IPS DF 19.7 (cell line): Measurements from ENCODE around the gene PRAMEF4.
"Not testable (repeated sequence)": the region's sequence is repeated elsewhere in the genome, so short reads cannot be mapped to it uniquely, and the experiment has no call there.

Source experiments
- DNase-seq: peaks from one replicate; pipeline ENCODE4 v3.0.0-alpha.2; 2013; ENCODE audit warnings: low read depth, low spot score

PRAMEF4 gene

GRCh38 chr1:12886101-12886500, at the start of gene PRAMEF4:
Gene PRAMEF4 (minus strand): TSS chr1:12886201. CDS start chr1:12883394, 2,807 bp downstream.
- not testable (repeated sequence) for DNase-seq

DNA sequence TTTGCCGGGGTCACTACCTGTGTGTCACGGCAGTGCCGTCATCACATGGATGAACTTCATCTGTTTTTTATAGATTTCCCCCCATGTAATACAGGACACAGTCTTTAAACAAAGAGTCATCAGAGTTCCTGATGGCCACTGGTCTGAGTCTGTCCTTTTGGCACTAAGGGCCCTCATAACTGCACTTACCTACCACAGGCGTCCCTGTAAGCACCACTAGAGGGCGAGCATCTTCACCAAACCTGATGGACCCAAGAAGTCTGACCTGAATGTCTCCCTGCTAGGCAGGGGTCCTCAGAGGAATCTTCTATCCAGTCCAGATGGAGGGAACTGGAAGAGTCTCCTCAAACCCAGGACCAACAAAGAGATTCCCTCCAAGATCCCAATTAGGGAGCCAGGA, 38.4 kb upstream of the PRAMEF4 start:
- DNase-seq, result not testable (repeated sequence)

DNA sequence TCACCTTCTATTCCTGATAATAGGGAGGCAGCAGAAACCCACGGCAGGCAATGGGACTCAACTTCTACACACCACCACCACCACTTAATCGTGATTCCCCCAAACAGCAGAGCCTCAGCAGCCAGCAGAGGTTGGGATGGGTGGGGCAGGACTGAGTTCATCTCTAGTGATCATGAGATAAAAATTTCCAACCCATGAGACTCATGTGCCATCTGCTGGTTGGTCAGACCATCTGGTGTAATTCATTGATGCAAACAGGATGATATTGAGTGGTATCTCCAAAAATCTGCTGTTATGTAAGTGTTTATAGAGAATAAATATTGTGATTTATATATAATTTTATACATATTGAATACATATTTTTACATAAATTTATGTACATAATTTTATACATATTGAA, 35.7 kb upstream of the PRAMEF4 start:
- DNase-seq, result not testable (repeated sequence)

- DNase-seq, result not testable (repeated sequence)
Observed at GRCh38 chr1:12916310-12916709, 30.3 kb upstream of the PRAMEF4 start, which contains the start of gene PRAMEF7. Gene PRAMEF7 (plus strand): TSS chr1:12916610. CDS start chr1:12917693, 1,083 bp downstream.

DNA sequence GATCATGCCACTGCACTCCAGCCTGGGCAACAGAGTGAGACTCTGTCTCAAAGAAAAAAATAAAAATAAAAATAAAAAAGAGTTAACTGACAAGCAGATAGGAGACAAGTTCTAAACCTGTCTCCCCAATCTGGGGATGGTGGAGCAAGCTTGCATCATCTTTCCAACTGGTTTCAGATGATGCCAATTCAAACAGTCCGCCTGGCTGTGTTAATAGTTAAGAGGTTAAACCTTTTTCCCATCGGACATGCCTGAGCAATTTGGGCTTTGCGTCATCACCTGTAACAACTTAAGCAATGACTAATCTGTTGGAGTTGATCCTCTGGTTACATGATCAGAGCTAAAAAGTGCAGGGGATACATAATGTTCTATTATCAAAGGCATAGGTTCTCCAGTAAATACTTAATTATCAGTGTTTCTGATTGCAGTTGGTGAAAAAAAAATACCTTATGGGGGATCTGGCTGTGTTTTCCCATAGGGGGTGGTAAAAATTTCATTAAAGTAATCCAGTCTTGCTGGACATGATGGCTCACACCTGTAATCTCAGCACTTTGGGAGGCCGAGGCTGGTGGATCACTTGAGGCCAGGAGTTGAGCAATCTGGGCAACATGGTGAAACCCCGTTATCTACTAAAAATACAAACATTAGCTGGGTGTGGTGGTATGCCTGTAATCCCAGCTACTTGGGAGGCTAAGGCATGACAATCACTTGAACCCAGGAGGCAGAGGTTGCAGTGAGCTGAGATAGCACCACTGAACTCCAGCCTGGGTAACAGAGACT, 18.0 kb upstream of the PRAMEF4 start:
- DNase-seq, result not testable (repeated sequence)

GRCh38 chr1:12899186-12899585, 13.2 kb upstream of the PRAMEF4 start:
- not testable (repeated sequence) for DNase-seq

DNA sequence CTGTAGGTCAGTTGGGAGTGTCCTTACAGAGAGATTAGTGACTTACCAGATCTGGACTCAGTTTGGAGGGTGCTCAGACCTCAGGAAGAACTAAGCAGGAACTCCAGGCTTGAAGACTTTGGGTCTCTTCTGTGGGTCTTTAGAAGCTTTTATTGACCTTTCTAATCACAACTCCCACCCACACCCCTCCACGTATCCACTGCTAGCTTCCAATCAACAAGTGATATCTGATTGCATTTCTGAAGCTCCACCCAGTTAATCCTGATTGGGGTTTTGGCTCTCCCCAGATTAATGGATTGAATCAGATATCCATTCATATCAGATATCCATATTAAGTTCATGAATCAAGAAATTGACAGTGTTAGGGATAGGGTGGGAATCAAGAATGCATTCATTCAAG, 12.2 kb upstream of the PRAMEF4 start, which contains the start of gene PRAMEF10:
TSS of gene PRAMEF10 (minus strand) at position 101 of the 400 bp plus-strand sequence. CDS start 2,423 bp downstream, outside the sequence.
- not testable (repeated sequence) for DNase-seq

DNA sequence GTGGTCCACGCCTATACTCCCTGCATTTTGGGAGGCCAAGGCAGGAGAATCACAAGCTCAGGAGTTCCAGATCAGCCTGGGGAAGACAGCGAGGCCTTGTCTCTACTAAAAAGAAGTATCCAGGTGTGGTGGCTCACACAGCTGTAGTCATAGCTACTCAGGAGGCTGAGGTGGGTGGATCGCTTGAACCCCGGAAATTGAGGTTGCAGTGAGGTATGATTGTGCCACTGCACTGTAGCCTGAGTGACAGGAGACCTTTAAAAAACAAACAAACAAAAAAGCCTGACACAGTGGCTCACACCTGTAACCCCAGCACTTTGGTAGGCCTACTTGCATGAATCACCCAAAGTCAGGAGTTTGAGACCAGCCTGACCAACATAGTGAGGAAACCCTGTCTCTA, 7.5 kb downstream of the PRAMEF4 start:
- DNase-seq, result not testable (repeated sequence)

- not testable (repeated sequence) for DNase-seq
Observed at GRCh38 chr1:12863131-12863880, 22.7 kb downstream of the PRAMEF4 start.

- DNase-seq, result not testable (repeated sequence)
Observed at GRCh38 chr1:12856786-12857185, 29.2 kb downstream of the PRAMEF4 start, which contains the start of gene PRAMEF2. Gene PRAMEF2 (plus strand): TSS chr1:12857086. CDS start chr1:12859010, 1,924 bp downstream.

DNA sequence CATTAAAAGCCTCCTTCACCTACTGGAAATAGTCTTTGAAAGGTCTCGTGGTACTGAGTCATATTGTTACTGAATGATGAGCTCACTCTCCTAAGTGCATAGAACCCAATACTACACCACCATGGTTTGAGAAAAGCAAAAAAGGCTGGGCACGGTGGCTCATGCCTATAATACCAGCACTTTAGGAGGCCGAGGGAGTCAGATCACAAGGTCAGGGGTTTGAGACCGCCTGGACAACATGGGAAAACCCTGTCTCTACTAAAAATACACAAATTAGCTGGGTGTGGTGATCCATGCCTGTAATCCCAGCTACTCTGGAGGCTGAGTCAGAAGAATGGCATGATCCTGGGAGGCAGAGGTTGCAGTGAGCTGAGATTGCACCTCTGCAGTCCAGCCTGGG, 34.2 kb downstream of the PRAMEF4 start:
- no peak for DNase-seq

DNA sequence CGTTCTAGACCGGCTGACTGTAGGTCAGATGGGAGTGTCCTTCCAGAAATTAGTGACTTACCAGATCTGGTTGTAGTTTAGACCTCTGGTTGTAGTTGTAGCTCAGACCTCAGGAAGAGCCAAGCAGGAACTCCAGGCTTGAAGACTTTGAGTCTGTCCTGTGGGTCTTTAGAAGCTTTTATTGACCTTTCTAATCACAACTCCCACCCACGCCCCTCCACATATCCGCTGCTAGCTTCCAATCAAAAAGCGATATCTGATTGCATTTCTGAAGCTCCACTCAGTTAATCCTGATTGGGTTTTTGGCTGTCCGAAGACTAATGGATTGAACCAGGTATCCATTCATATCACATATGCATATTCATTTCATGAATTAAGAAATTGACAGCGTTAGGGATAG, 37.4 kb downstream of the PRAMEF4 start, which contains the start of gene HNRNPCL1:
TSS of gene HNRNPCL1 (minus strand) at position 101 of the 400 bp plus-strand sequence. CDS start 431 bp downstream, outside the sequence.
- DNase-seq, result not testable (repeated sequence)

- not testable (repeated sequence) for DNase-seq
Observed at GRCh38 chr1:12833251-12833650, 52.8 kb downstream of the PRAMEF4 start.

GRCh38 chr1:12831310-12831709, 54.7 kb downstream of the PRAMEF4 start, which contains the start of gene PRAMEF11:
Gene PRAMEF11 (minus strand): TSS chr1:12831410. CDS start chr1:12828789, 2,621 bp downstream.
- not testable (repeated sequence) for DNase-seq
